HEK293 (cell line): ENCODE results near the gene USP24.
A peak's percentile ranks its signal among the peaks of the same experiment; 100 is the strongest.

Experiments
- SP2 ChIP-seq: fragments of 450-650 bp; formaldehyde crosslinking; IDR thresholded peaks from 2 replicates; pipeline ENCODE4 v1.5.1; 2016; ENCODE audit warnings: missing biosample characterization, missing genetic modification characterization
- TCF7L2 ChIP-seq: IDR thresholded peaks from 2 replicates; pipeline ENCODE4 v1.6.1; 2011; ENCODE audit warnings: low read depth, mild to moderate bottlenecking, inconsistent platforms, low read length, moderate library complexity, borderline replicate concordance
- YY1 ChIP-seq: fragments of 450-650 bp; formaldehyde crosslinking; IDR thresholded peaks from 2 replicates; pipeline ENCODE4 v1.5.1; 2018; ENCODE audit warnings: missing biosample characterization, missing genetic modification characterization
- ZBTB17 ChIP-seq: fragments of 450-650 bp; formaldehyde crosslinking; IDR thresholded peaks from 2 replicates; pipeline ENCODE4 v1.5.1; 2016; ENCODE audit warnings: missing biosample characterization, missing genetic modification characterization
- ZNF146 ChIP-seq: fragments of 450-650 bp; formaldehyde crosslinking; IDR thresholded peaks from 2 replicates; pipeline ENCODE4 v1.5.1; 2016; ENCODE audit warnings: missing biosample characterization, missing genetic modification characterization
- ZNF16 ChIP-seq: fragments of 450-650 bp; formaldehyde crosslinking; IDR thresholded peaks from 2 replicates; pipeline ENCODE4 v1.5.1; 2016; ENCODE audit warnings: low read depth, missing biosample characterization, missing genetic modification characterization
- ZNF324 ChIP-seq: fragments of 450-650 bp; formaldehyde crosslinking; IDR thresholded peaks from 2 replicates; pipeline ENCODE4 v1.5.1; 2016; ENCODE audit warnings: missing biosample characterization, missing genetic modification characterization
- ZNF423 ChIP-seq: fragments of 450-650 bp; formaldehyde crosslinking; IDR thresholded peaks from 2 replicates; pipeline ENCODE4 v1.5.1; 2016; ENCODE audit warnings: missing biosample characterization, missing genetic modification characterization
- ZNF561 ChIP-seq: fragments of 450-650 bp; IDR thresholded peaks from 2 replicates; pipeline ENCODE4 v1.5.1; 2018; ENCODE audit warnings: missing biosample characterization, missing genetic modification characterization, borderline replicate concordance
- ZNF623 ChIP-seq: fragments of 450-650 bp; formaldehyde crosslinking; IDR thresholded peaks from 2 replicates; pipeline ENCODE4 v1.5.1; 2016; ENCODE audit warnings: missing biosample characterization, missing genetic modification characterization
- ZNF629 ChIP-seq: fragments of 450-650 bp; formaldehyde crosslinking; IDR thresholded peaks from 2 replicates; pipeline ENCODE4 v1.5.1; 2017; ENCODE audit warnings: missing biosample characterization, missing genetic modification characterization
- ZNF664 ChIP-seq: fragments of 450-650 bp; formaldehyde crosslinking; IDR thresholded peaks from 2 replicates; pipeline ENCODE4 v1.5.1; 2016; ENCODE audit warnings: missing biosample characterization, missing genetic modification characterization
- ZNF777 ChIP-seq: fragments of 450-650 bp; formaldehyde crosslinking; IDR thresholded peaks from 2 replicates; pipeline ENCODE4 v1.5.1; 2017; ENCODE audit warnings: missing biosample characterization, missing genetic modification characterization, borderline replicate concordance
- ZNF837 ChIP-seq: fragments of 450-650 bp; formaldehyde crosslinking; IDR thresholded peaks from 2 replicates; pipeline ENCODE4 v1.5.1; 2016; ENCODE audit warnings: missing biosample characterization, missing genetic modification characterization
- ZSCAN16 ChIP-seq: fragments of 450-650 bp; formaldehyde crosslinking; IDR thresholded peaks from 2 replicates; pipeline ENCODE4 v1.5.1; 2016; ENCODE audit warnings: missing biosample characterization, missing genetic modification characterization
- TF ChIP-seq, protein P1 (sequence below): fragments of 450-650 bp; formaldehyde crosslinking; optimal IDR thresholded peaks from 2 replicates; pipeline ENCODE3; 2016; ENCODE audit warnings: missing biosample characterization, mild to moderate bottlenecking, missing genetic modification characterization
- TF ChIP-seq, protein P2 (sequence below): fragments of 450-650 bp; formaldehyde crosslinking; IDR thresholded peaks from 2 replicates; pipeline ENCODE4 v1.5.1; 2017; ENCODE audit warnings: missing biosample characterization, missing genetic modification characterization
- TF ChIP-seq, protein P3 (sequence below): fragments of 450-650 bp; formaldehyde crosslinking; IDR thresholded peaks from 2 replicates; pipeline ENCODE4; 2016; ENCODE audit warnings: missing biosample characterization, missing genetic modification characterization
- TF ChIP-seq, protein P4 (sequence below): fragments of 450-650 bp; formaldehyde crosslinking; IDR thresholded peaks from 2 replicates; pipeline ENCODE4 v1.5.1; 2016; ENCODE audit warnings: missing biosample characterization, missing genetic modification characterization
- TF ChIP-seq, protein P5 (sequence below): IDR thresholded peaks from 2 replicates; pipeline ENCODE4 v1.6.1; 2011; ENCODE audit warnings: mild to moderate bottlenecking, low read depth, low read length, borderline replicate concordance
- TF ChIP-seq, protein P6 (sequence below): fragments of 450-650 bp; formaldehyde crosslinking; IDR thresholded peaks from 2 replicates; pipeline ENCODE4 v1.5.1; 2016; ENCODE audit warnings: missing biosample characterization, missing genetic modification characterization, borderline replicate concordance
- TF ChIP-seq, protein P7 (sequence below): fragments of 450-650 bp; formaldehyde crosslinking; IDR thresholded peaks from 2 replicates; pipeline ENCODE4 v1.5.1; 2016; ENCODE audit warnings: missing biosample characterization, missing genetic modification characterization

Gene USP24

DNA sequence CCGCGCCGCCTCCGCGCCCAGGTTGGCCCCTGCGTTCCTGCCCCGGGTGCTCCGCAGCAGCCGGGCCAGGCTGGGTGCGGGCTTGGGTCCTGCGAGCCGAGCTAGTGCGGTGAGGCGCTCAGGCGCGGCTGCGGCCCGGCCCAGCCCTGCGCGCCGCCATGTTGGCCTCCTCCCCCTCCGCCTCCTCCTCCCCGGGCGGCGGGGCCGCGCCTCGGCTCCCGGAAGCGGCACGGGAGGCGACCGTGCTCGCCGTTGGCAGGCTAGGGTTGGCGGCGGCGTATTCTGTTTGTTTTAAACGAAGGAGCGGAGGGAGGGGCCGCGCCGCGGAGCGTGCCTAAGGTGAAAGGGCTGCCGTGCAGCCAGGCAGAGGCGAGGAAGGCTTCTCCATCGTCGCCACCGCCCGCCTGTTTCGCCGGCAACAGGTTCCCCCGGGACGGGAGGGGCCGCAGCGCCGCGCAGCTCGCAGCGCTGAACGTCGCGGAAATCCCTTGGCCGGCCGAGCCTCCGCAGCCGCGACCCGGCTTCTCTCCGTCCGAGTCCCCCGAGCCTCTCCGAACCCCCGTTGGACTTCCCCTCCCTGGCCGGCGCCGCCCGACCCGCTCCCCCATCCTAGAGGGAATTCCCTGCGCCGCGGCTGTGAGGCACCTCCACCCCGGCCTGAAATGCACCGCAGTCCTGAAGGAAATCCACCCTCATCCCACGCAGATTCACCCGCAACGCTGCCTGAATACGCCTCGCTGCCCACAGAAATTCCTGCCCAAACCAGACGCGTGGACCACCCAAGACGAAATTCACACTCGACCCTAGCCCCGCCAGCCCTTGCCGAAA, at the start of gene USP24 (continued):
- no peak for TF ChIP-seq ZNF423 (tag by site-specific recombination)
- TF ChIP-seq ZNF16 (tag by site-specific recombination), result no peak
- TF ChIP-seq, protein P1, sequence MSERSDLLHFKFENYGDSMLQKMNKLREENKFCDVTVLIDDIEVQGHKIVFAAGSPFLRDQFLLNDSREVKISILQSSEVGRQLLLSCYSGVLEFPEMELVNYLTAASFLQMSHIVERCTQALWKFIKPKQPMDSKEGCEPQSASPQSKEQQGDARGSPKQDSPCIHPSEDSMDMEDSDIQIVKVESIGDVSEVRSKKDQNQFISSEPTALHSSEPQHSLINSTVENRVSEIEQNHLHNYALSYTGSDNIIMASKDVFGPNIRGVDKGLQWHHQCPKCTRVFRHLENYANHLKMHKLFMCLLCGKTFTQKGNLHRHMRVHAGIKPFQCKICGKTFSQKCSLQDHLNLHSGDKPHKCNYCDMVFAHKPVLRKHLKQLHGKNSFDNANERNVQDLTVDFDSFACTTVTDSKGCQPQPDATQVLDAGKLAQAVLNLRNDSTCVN, result peak; percentile 93
- TF ChIP-seq ZSCAN16, result no peak
- TF ChIP-seq ZNF561, result peak; percentile 67; the same call in 1 of the 2 replicates
- peak; percentile 68 for TF ChIP-seq ZBTB17
- TF ChIP-seq SP2 (tag by site-specific recombination), result peak; percentile 68
- no peak for TF ChIP-seq ZNF664 (tag by site-specific recombination)
- TF ChIP-seq, protein P2, sequence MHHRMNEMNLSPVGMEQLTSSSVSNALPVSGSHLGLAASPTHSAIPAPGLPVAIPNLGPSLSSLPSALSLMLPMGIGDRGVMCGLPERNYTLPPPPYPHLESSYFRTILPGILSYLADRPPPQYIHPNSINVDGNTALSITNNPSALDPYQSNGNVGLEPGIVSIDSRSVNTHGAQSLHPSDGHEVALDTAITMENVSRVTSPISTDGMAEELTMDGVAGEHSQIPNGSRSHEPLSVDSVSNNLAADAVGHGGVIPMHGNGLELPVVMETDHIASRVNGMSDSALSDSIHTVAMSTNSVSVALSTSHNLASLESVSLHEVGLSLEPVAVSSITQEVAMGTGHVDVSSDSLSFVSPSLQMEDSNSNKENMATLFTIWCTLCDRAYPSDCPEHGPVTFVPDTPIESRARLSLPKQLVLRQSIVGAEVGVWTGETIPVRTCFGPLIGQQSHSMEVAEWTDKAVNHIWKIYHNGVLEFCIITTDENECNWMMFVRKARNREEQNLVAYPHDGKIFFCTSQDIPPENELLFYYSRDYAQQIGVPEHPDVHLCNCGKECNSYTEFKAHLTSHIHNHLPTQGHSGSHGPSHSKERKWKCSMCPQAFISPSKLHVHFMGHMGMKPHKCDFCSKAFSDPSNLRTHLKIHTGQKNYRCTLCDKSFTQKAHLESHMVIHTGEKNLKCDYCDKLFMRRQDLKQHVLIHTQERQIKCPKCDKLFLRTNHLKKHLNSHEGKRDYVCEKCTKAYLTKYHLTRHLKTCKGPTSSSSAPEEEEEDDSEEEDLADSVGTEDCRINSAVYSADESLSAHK, result 0 out of 2 replicates have a peak, but pooled peaks have one; percentile 50
- TF ChIP-seq, protein P3, sequence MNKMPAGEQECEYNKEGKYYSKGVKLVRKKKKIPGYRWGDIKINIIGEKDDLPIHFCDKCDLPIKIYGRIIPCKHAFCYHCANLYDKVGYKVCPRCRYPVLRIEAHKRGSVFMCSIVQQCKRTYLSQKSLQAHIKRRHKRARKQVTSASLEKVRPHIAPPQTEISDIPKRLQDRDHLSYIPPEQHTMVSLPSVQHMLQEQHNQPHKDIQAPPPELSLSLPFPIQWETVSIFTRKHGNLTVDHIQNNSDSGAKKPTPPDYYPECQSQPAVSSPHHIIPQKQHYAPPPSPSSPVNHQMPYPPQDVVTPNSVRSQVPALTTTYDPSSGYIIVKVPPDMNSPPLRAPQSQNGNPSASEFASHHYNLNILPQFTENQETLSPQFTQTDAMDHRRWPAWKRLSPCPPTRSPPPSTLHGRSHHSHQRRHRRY, result no peak
- TF ChIP-seq, protein P4, sequence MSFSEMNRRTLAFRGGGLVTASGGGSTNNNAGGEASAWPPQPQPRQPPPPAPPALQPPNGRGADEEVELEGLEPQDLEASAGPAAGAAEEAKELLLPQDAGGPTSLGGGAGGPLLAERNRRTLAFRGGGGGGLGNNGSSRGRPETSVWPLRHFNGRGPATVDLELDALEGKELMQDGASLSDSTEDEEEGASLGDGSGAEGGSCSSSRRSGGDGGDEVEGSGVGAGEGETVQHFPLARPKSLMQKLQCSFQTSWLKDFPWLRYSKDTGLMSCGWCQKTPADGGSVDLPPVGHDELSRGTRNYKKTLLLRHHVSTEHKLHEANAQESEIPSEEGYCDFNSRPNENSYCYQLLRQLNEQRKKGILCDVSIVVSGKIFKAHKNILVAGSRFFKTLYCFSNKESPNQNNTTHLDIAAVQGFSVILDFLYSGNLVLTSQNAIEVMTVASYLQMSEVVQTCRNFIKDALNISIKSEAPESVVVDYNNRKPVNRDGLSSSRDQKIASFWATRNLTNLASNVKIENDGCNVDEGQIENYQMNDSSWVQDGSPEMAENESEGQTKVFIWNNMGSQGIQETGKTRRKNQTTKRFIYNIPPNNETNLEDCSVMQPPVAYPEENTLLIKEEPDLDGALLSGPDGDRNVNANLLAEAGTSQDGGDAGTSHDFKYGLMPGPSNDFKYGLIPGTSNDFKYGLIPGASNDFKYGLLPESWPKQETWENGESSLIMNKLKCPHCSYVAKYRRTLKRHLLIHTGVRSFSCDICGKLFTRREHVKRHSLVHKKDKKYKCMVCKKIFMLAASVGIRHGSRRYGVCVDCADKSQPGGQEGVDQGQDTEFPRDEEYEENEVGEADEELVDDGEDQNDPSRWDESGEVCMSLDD (tag by site-specific recombination), result no peak
- TF ChIP-seq, protein P5, sequence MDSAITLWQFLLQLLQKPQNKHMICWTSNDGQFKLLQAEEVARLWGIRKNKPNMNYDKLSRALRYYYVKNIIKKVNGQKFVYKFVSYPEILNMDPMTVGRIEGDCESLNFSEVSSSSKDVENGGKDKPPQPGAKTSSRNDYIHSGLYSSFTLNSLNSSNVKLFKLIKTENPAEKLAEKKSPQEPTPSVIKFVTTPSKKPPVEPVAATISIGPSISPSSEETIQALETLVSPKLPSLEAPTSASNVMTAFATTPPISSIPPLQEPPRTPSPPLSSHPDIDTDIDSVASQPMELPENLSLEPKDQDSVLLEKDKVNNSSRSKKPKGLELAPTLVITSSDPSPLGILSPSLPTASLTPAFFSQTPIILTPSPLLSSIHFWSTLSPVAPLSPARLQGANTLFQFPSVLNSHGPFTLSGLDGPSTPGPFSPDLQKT, result no peak
- no peak; the same call in 1 of the 2 replicates for TF ChIP-seq ZNF777 (tag by site-specific recombination)
- peak; percentile 20; the same call in 1 of the 2 replicates for TF ChIP-seq ZNF629 (tag by site-specific recombination)
- TF ChIP-seq ZNF324 (tag by site-specific recombination), result 0 out of 2 replicates have a peak, but pooled peaks have one; percentile 42
- peak; percentile 65; the same call in 1 of the 2 replicates for TF ChIP-seq ZNF837
- TF ChIP-seq ZNF146 (tag by site-specific recombination), result 0 out of 2 replicates have a peak, but pooled peaks have one; percentile 18
- TF ChIP-seq, protein P6, sequence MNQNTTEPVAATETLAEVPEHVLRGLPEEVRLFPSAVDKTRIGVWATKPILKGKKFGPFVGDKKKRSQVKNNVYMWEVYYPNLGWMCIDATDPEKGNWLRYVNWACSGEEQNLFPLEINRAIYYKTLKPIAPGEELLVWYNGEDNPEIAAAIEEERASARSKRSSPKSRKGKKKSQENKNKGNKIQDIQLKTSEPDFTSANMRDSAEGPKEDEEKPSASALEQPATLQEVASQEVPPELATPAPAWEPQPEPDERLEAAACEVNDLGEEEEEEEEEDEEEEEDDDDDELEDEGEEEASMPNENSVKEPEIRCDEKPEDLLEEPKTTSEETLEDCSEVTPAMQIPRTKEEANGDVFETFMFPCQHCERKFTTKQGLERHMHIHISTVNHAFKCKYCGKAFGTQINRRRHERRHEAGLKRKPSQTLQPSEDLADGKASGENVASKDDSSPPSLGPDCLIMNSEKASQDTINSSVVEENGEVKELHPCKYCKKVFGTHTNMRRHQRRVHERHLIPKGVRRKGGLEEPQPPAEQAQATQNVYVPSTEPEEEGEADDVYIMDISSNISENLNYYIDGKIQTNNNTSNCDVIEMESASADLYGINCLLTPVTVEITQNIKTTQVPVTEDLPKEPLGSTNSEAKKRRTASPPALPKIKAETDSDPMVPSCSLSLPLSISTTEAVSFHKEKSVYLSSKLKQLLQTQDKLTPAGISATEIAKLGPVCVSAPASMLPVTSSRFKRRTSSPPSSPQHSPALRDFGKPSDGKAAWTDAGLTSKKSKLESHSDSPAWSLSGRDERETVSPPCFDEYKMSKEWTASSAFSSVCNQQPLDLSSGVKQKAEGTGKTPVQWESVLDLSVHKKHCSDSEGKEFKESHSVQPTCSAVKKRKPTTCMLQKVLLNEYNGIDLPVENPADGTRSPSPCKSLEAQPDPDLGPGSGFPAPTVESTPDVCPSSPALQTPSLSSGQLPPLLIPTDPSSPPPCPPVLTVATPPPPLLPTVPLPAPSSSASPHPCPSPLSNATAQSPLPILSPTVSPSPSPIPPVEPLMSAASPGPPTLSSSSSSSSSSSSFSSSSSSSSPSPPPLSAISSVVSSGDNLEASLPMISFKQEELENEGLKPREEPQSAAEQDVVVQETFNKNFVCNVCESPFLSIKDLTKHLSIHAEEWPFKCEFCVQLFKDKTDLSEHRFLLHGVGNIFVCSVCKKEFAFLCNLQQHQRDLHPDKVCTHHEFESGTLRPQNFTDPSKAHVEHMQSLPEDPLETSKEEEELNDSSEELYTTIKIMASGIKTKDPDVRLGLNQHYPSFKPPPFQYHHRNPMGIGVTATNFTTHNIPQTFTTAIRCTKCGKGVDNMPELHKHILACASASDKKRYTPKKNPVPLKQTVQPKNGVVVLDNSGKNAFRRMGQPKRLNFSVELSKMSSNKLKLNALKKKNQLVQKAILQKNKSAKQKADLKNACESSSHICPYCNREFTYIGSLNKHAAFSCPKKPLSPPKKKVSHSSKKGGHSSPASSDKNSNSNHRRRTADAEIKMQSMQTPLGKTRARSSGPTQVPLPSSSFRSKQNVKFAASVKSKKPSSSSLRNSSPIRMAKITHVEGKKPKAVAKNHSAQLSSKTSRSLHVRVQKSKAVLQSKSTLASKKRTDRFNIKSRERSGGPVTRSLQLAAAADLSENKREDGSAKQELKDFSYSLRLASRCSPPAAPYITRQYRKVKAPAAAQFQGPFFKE (tag by site-specific recombination), result peak; percentile 80; the same call in 1 of the 2 replicates
- TF ChIP-seq YY1 (tag by site-specific recombination), result peak; percentile 79; the same call in 1 of the 2 replicates
- TF ChIP-seq TCF7L2, result no peak
- TF ChIP-seq, protein P7, sequence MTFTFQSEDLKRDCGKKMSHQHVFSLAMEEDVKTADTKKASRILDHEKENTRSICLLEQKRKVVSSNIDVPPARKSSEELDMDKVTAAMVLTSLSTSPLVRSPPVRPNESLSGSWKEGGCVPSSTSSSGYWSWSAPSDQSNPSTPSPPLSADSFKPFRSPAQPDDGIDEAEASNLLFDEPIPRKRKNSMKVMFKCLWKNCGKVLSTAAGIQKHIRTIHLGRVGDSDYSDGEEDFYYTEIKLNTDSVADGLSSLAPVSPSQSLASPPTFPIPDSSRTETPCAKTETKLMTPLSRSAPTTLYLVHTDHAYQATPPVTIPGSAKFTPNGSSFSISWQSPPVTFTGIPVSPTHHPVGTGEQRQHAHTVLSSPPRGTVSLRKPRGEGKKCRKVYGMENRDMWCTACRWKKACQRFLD (tag by site-specific recombination), result no peak
- TF ChIP-seq ZNF623 (tag by site-specific recombination), result no peak
